ENCODE data around the gene CD2.

Gene CD2

DNA sequence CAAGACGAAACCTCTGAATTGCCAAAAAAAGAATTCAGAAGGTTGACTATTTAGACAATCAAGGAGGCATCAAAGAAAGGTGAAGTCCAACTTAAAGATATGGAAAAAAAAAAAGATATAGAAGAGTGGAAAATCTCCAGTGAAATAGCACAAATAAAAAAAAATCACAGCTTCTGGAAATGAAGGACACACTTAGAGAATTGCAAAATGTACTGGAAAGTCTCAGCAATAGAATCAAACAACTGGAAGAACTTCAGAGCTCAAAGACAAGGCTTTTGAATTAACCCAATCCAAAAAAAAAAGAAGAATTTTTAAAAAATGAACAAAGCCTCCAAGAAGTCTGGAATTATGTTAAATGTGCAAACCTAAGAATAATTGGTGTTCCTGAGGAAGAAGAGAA lies 31.8 kb downstream of the CD2 start:
- DNase-seq, result no peak

GRCh38 chr1:116791727-116792126 lies 37.5 kb downstream of the CD2 start:
- no peak for DNase-seq

- no peak for DNase-seq
These were observed 39.2 kb downstream of the CD2 start for GRCh38 chr1:116793357-116793935.

DNA sequence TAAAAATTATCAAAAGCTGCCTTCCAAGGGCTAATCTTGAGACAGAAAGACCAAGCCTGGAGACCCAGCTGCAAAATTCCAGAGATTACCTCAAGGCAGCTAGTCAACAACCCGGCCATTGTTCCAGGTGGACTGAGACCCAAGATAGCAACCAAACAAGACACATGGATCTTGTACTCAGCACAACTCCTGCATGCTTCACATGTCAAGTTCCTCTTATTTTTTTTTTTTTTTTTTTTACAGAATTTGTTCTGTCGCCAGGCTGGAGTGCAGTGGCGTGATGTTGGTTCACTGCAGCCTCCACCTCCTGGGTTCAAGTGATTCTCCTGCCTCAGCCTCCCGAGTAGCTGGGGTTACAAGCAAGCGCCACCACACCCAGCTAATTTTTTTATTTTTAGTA lies 40.1 kb downstream of the CD2 start:
- no peak for DNase-seq

DNA sequence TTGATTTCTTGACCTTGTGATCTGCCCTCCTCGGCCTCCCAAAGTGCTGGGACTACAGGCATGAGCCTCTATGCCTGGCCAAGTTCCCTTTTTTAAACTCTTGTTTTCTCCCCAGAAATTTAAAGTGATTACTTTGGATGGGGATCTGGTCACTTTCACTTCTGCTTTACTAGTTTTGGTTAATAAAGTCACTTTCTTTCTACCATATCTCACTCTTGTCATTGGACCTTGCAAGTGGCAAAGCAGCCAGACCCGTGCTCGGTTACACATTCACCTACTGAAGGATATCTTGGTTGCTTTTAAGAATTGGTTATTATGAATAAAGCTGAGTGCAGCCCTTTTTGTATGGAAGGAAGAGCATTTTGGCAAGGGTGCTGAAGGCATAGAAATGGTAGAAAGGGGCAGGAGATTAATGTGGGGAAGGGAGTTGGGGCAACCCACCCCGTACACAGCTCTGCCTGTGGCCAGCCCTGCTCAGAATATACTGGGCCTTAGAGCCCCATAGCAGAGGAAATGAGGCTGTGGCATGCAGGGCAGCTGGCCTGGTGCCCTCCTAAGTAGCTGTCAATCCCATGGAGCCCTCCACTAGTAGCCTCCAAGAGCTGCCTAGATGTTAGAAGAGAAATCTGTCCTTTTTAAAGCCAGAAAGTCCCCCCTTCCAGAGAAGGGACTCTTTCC lies 40.7 kb downstream of the CD2 start:
- no peak for DNase-seq

DNA sequence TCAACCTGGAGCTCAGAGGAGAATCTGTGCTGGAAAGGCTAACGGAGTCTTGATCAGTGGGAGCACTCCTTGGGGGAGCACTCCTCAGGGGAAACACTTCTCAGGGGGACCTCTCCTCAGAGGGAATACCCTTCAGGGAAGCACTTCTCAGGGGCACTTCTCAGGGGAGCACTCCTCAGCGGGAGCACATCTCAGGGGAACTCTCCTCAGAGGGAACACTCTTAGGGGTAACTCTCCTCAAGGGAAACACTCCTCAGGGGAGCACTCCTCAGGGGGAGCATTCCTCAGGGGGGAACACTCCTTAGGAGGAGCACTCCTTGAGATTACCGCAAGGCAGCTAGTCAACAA lies 41.2 kb downstream of the CD2 start:
- DNase-seq, result no peak

GRCh38 chr1:116804736-116805135 lies 50.5 kb downstream of the CD2 start:
- DNase-seq, result peak; percentile 60

DNA sequence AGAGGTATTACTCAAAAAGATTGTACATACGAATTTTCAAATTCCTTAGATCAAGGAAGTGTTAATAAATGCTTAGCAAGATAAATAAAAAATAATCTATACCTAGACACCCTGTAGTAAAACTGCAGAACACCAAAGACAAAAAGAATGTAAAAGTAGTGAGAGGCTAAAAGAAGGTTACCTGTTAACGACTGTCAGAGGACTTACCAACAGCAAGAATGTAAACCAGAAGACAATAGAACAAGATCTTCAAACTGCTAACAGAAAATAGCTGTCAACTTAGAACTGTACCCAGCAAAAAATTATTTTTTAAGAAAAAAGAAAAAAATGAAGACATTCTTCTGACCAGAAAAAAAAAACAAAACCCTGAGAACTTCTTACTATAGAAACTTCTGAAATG lies 51.2 kb downstream of the CD2 start:
- no peak for DNase-seq

DNA sequence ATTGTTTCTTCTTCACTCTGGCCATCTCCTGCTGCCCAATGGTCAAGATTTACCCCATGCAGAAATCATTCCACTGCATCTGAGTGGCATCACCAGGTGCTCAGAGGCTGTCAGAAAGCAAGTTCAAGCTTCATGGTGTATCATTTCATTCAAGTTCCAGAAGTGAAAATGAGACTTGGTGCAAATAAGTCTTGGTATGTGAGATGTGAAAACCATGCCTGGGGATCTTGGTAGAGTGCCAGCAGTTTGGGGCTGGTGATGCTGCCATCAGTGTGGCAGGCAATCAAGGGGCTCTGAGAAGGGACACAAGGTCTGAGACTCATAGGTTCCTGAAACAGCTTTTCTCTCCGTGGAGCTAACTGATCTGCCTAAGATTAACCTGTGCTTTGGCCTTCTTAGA lies 52.0 kb downstream of the CD2 start:
- peak; percentile 85 for DNase-seq

DNA sequence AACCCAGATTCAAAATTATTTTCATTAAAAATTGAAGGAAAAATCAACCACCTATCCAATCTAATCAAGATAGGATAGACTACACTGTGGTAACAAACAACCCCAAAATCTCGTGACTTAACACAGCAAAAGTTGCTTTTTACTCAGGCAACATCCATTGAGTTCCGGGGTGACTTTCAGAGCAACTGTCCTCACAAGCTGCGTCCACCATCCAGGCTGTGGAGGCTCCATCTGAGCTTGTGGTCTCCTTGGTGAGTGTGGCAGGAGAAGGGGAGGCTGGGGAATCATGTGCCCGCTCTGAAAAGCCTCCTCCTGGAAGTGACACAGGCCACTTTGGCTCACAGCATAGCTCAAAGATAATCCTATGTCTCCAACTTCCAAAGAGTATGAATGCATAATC lies 52.4 kb downstream of the CD2 start:
- peak; percentile 70 for DNase-seq

GRCh38 chr1:116807394-116808199 lies 53.4 kb downstream of the CD2 start:
- peak; percentile 64 for DNase-seq

DNA sequence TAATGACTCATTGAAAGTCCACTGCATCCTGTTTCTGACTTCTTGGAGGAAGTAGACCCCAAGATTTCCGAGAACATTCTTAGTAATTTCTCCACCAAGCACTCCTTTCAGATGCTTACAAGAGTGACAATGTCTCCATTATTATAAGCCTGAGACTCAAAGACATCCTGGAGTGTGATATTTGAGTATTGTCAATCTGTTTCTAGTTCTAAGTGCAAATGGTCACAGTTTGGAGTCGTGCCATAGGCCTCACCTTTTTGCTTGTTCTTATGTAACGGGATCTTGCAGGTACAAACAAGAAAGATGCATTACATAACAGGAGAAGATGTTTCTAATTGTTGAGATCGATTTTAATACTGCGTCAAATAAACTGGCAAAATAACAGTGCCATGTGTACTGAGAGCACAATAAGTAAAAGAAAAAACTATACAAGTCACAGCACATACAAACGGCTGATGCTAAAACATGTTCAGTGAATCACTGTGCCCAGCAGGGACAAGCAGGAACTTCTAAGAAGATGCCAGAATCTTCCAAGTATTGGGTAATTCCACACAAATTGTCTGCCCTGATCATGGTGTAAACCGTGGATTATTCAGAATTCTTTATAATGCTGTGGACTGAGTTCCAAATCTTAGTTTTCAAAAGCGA lies 54.1 kb downstream of the CD2 start:
- DNase-seq, result peak; percentile 46

- peak; percentile 61 for DNase-seq
These were observed 54.7 kb downstream of the CD2 start for GRCh38 chr1:116808848-116809508.

DNA sequence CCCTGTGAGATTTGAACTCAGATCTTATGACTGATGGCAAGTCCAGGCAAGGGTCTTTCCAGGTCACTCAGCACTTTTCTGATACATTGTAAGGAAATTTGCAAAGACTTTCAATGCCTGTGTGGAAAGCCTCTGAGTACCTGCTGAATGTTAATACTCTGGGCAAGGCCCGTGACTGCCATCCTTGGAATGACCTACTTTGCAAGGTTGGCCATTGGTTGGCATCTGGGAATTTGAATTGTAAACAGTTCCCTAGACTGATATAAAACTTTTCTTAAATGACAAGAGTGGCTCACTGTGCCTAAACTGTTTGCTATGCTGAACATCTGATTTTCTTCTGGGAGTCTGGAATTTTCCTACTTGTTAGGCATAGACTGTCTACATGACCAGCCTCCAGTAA lies 57.1 kb downstream of the CD2 start:
- DNase-seq, result peak; percentile 48

DNA sequence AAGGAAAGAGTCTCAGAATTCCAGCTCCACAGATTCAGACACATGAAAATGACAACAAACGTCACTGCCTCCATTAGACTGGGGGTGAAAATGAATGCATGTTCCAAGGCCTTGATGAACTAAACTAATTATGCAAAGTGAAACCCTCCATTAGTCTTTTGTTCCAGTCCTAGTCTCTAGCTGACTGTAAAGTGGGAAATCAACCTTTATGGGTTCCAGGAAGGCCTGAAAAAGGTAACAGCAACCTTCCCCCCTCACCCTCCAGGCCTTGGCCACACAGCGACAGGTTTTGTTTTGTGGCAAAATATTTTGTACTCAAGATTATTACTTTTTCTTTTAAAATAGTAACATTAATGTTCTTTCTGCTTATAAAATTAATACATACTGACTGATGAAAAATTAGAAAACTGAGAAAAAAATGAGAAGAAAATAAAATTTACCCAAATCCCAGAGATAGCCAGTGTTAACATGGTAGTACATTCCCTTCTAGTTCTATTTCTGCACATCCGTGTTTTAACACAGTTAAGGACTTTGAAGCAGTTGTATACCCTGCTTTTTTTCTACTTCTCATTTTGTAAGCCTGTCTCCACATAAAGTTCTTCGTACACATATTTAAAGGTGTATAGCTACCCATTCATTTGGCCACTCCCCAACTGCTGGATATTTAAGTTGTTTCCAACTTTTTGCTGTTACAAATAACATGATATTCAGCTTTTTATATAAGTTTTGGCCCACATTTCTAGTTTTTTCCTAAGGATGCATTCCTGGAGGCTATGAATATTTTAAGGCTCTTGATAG lies 60.9 kb downstream of the CD2 start:
- DNase-seq, result no peak

DNA sequence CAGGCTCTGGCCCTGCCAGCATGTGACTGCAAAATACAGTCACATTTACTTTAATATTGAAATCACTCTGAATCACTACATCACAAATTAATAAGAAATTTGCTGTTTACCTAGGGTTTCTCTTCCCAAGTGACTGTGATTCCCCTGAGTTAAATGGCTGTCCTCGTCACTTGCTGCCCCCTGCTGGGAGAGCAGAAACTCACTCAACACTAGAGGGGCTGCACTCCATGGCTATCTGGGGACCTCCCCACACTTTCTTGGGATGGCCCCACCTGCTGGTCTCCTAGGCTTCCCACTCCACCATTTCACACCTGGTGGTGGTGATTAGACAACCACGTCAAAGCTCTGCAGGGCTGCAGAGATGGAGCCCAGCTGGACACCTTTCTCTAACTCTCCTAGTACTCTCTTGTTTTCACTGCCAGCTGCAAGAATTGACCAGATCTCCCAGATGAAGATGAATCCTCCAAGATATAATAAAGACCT lies 63.4 kb downstream of the CD2 start:
- DNase-seq, result peak; percentile 85

Measured in activated CD8-positive, alpha-beta memory T cell treated with anti-CD3 and anti-CD28 coated beads, Interleukin-2, amount 50 U/mL, for 48 hours (primary cell).